GM12892 (cell line): Measurements from ENCODE around the gene DZIP1.

Experiments
- POLR2A ChIP-seq: IDR thresholded peaks from 2 replicates; pipeline ENCODE4 v1.6.1; 2011; ENCODE audit warnings: low read depth, low read length, control low read depth
- POLR2AphosphoS5 ChIP-seq: IDR thresholded peaks from 2 replicates; pipeline ENCODE4 v1.6.1; 2011; ENCODE audit warnings: low read depth, low read length, control low read depth
- TAF1 ChIP-seq: IDR thresholded peaks from 2 replicates; pipeline ENCODE4 v1.6.1; 2011; ENCODE audit warnings: low read depth, mild to moderate bottlenecking, control low read depth, low read length, borderline replicate concordance

DNA sequence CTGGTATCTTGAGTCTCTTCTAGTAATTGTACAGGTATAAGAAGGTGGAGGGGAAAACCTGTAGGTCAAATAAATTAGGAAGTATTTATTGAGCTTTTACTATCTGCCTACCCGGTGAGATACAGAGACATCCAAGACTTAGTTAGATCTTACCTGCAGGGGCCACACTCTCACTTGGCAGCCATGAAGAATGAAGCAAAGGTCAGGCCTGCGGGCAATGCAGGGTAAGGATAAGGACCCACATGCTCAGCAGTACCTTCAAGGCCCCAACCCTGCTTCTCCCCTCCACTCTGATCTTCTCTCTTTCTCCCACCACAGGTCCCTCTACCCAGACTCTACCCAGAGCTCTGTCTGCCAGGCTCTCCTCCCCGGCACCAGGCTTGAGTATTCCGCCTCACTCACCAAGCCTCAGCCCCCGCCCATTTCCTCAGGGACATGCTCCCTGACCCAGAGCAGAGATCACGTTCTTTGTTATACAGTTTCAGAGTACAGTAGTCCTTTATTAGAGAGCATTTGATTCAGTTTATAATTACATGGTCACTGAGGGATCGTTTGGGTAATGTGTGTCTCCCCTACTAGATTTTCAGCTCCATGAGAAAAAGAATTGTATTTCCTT is 110.9 kb downstream of the DZIP1 start:
- TF ChIP-seq POLR2A = no peak
- TF ChIP-seq POLR2AphosphoS5 = no peak
- TF ChIP-seq TAF1 = no peak
